GM23338 (cell line): ENCODE data around the gene VDAC1. TPM values are rescaled to one million over a fixed set of nuclear protein-coding genes. Genes with fewer than 3 reads are reported as not detected.

Experiments used
- ATAC-seq: fragments of 200-7000 bp; cut with Tn5 transposase; 3 replicates; pipeline ENCODE4 v1.9.1; 2020
- DNase-seq: peaks from one replicate; pipeline ENCODE4 v3.0.0-alpha.2; 2015; ENCODE audit warnings: low spot score
- H2AFZ ChIP-seq: fragments of 200-600 bp; sonication (generic); 2 replicates; pipeline ENCODE4 v1.8.0; 2016; ENCODE audit warnings: antibody characterized with exemption, mild to moderate bottlenecking, moderate library complexity
- H3F3A ChIP-seq: fragments of 200-600 bp; sonication (generic); replicated peaks from 2 replicates; pipeline ENCODE4 v1.8.0; 2017; ENCODE audit warnings: antibody characterized with exemption, mixed run types, low read depth
- H3K27ac ChIP-seq: fragments of 200-600 bp; sonication (generic); 2 replicates; pipeline ENCODE4 v1.6.1; 2016; ENCODE audit warnings: low read depth
- H3K27me3 ChIP-seq: fragments of 200-600 bp; sonication (generic); 2 replicates; pipeline ENCODE4 v1.8.0; 2016; ENCODE audit warnings: mild to moderate bottlenecking, mixed run types, moderate library complexity; ENCODE audit not compliant: insufficient read depth
- H3K36me3 ChIP-seq: fragments of 200-600 bp; sonication (generic); 2 replicates; pipeline ENCODE4 v1.8.0; 2016; ENCODE audit warnings: mild to moderate bottlenecking; ENCODE audit not compliant: insufficient read depth
- H3K4me1 ChIP-seq: fragments of 200-600 bp; sonication (generic); 2 replicates; pipeline ENCODE4 v1.8.0; 2016; ENCODE audit warnings: mild to moderate bottlenecking, moderate library complexity; ENCODE audit not compliant: insufficient read depth
- H3K4me2 ChIP-seq: fragments of 200-600 bp; sonication (generic); 2 replicates; pipeline ENCODE4 v1.7.1; 2017; ENCODE audit warnings: mixed run types
- H3K4me3 ChIP-seq: fragments of 200-600 bp; sonication (generic); 2 replicates; pipeline ENCODE4 v1.6.1; 2016; ENCODE audit warnings: mixed run types
- H3K79me2 ChIP-seq: fragments of 200-600 bp; sonication (generic); replicated peaks from 2 replicates; pipeline ENCODE4 v1.8.0; 2017; ENCODE audit warnings: mild to moderate bottlenecking; ENCODE audit not compliant: insufficient read depth
- H3K9me2 ChIP-seq: fragments of 200-600 bp; sonication (generic); 2 replicates; pipeline ENCODE4 v1.8.0; 2017; ENCODE audit not compliant: insufficient read depth
- H4K20me1 ChIP-seq: fragments of 200-600 bp; sonication (generic); replicated peaks from 2 replicates; pipeline ENCODE4 v1.8.0; 2017; ENCODE audit warnings: mild to moderate bottlenecking; ENCODE audit not compliant: insufficient read depth
- H3K27ac Mint-ChIP-seq: 2 replicates; pipeline ENCODE4 v1.8.0; 2020; ENCODE audit warnings: inconsistent platforms, mild to moderate bottlenecking, moderate library complexity, mixed read lengths
- H3K27me3 Mint-ChIP-seq: 3 replicates; pipeline ENCODE4 v1.8.0; 2022; ENCODE audit warnings: low read depth, mild to moderate bottlenecking, moderate library complexity, mixed read lengths, inconsistent platforms; ENCODE audit not compliant: insufficient read depth, poor library complexity
- H3K36me3 Mint-ChIP-seq: 3 replicates; pipeline ENCODE4 v1.8.0; 2021; ENCODE audit warnings: low read depth, mild to moderate bottlenecking, inconsistent platforms, moderate library complexity, mixed read lengths
- H3K4me1 Mint-ChIP-seq: 3 replicates; pipeline ENCODE4 v1.8.0; 2020; ENCODE audit warnings: mild to moderate bottlenecking, inconsistent platforms, mixed read lengths
- H3K4me3 Mint-ChIP-seq: 3 replicates; pipeline ENCODE4 v1.8.0; 2021; ENCODE audit warnings: moderate library complexity, mild to moderate bottlenecking, inconsistent platforms, mixed read lengths
- H3K9me3 Mint-ChIP-seq: 3 replicates; pipeline ENCODE4 v1.8.0; 2020; ENCODE audit warnings: moderate library complexity, mild to moderate bottlenecking, inconsistent platforms, mixed read lengths
- CTCF ChIP-seq, 2 experiments: fragments of 200-600 bp in 1 of 2; sonication (generic) in 1 of 2; conservative IDR thresholded peaks; 2 replicates each; pipeline versions ENCODE4 v1.5.1 to v1.6.1; 2016 to 2017; ENCODE audit warnings: antibody characterized with exemption in 2 of 2, low read depth in 2 of 2, mild to moderate bottlenecking in 2 of 2, moderate library complexity in 1 of 2
- ETS1 ChIP-seq: IDR thresholded peaks from 2 replicates; pipeline ENCODE4 v1.6.1; 2016; ENCODE audit warnings: antibody characterized with exemption
- EZH2 ChIP-seq: fragments of 200-600 bp; sonication (generic); IDR thresholded peaks from one replicate; pipeline ENCODE4 v1.8.0; 2017; ENCODE audit warnings: antibody characterized with exemption, mild to moderate bottlenecking, low read depth; ENCODE audit not compliant: unreplicated experiment
- JUNB ChIP-seq: IDR thresholded peaks from one replicate; pipeline ENCODE4 v1.6.1; 2016; ENCODE audit warnings: antibody characterized with exemption; ENCODE audit not compliant: unreplicated experiment
- POLR2AphosphoS5 ChIP-seq: IDR thresholded peaks from 2 replicates; pipeline ENCODE4 v1.6.1; 2016; ENCODE audit warnings: antibody characterized with exemption, low read depth
- STAT1 ChIP-seq: IDR thresholded peaks from one replicate; pipeline ENCODE4 v1.6.1; 2016; ENCODE audit warnings: antibody characterized with exemption; ENCODE audit not compliant: unreplicated experiment
- polyA plus RNA-seq: library from polyadenylated mRNA; unstranded; fragments of >200 nt; fragmentation: Nextera tagmentation; extraction: Ambion mirVana; gene quantifications from 2 replicates; pipeline ENCODE4 v1.2.1, GENCODE V29; 2016
- total RNA-seq: library from RNA; depleted of rRNA; stranded (reverse); fragments of >200 nt; shearing (Covaris generic); gene quantifications from 2 replicates; pipeline ENCODE4 v1.2.3, GENCODE V29; 2014

Gene VDAC1
- total and polyA plus RNA-seq, 2 experiments from 2014 or later = 300 to 329 TPM

DNA sequence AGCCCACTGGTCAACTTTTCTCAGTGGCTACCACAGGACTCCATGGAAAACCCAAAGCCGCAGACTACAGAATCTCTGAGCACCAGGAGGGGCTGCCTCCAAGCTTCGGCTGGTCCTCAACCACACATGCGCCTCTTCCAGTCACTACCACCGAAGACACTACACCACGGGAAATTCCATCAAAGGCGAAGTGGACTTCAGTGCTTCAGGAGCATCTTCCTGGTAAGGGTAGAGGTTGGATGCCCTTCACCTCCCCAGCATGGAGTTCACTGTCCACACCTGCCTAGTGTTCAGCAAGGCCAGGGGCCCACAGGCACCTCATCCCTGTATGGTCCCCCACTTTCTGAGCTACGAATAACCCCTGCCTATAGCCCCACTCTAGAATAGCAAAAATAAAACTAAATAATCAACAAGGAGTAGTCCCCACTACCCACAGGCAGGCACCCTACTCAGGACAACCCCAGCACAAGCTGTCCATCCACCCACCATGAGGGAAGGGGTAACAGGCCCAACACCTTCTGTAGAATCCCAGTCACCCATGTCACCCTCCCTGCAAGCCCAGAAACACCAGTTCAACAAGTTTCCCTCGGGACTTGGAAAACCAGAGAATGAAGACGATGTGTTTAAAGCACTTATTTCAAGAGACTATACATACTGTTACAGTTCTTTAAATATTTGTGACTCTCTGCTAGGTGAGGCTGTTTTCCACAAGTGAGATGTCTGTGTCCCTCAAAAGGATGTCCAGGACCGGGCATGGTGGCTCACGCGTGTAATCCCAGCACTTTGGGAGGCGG, 2.6 kb downstream of the VDAC1 start:
- DNase-seq (no peak), ATAC-seq (no peak)
- Mint-ChIP-seq H3K36me3 (peaks cover 17% of the 10 kb centered on the region), H3K27ac (peak overlapping the region; percentile 45; the same call in 1 of the 2 replicates), H3K4me1 (peaks cover 39% of the 10 kb centered on the region), H3K4me3 (peak overlapping the region; percentile 95), H3K27me3 (peaks cover 18% of the 10 kb centered on the region), H3K9me3 (no peaks in the 10 kb centered on the region)
- no peak overlapping the region for H3K27ac ChIP-seq
- no peak overlapping the region for H2AFZ ChIP-seq
- peak overlapping the region; percentile 85 for H3K4me2 ChIP-seq
- peaks cover 71% of the 10 kb centered on the region for H3K79me2 ChIP-seq
- peak overlapping the region; percentile 93; the same call in 1 of the 2 replicates for H3K4me3 ChIP-seq
- peaks cover 5% of the 10 kb centered on the region; the same call in 1 of the 2 replicates for H3K36me3 ChIP-seq
- H3K9me2 ChIP-seq = no peaks in the 10 kb centered on the region
- H3F3A ChIP-seq = peaks cover 9% of the 10 kb centered on the region; the same call in 1 of the 2 replicates
- H3K4me1 ChIP-seq = peaks cover 23% of the 10 kb centered on the region; the same call in 1 of the 2 replicates
- H4K20me1 ChIP-seq = peaks cover 57% of the 10 kb centered on the region
- no peaks in the 10 kb centered on the region for H3K27me3 ChIP-seq
- TF ChIP-seq EZH2 (no peak), JUNB (no peak), STAT1 (no peak)

- H3F3A ChIP-seq = peaks cover 12% of the 10 kb centered on the region; the same call in 1 of the 2 replicates
- ATAC-seq (no peak), DNase-seq (no peak)
- 0 out of 2 replicates have a peak overlapping the region, but pooled peaks have one; percentile 26 for H3K4me2 ChIP-seq
- peaks cover 31% of the 10 kb centered on the region for H3K4me1 ChIP-seq
- H3K9me3 Mint-ChIP-seq = no peaks in the 10 kb centered on the region
- no peaks in the 10 kb centered on the region for H3K27me3 ChIP-seq
- no peak overlapping the region for H3K27ac ChIP-seq
- peaks cover 13% of the 10 kb centered on the region for H3K27me3 Mint-ChIP-seq
- H3K27ac Mint-ChIP-seq = peak overlapping the region; percentile 45; the same call in 1 of the 2 replicates
- no peak overlapping the region for H3K4me3 ChIP-seq
- H2AFZ ChIP-seq = no peak overlapping the region
- peak overlapping the region; percentile 38; the same call in 1 of the 3 replicates for H3K4me3 Mint-ChIP-seq
- peaks cover 5% of the 10 kb centered on the region; the same call in 1 of the 2 replicates for H3K36me3 ChIP-seq
- H3K79me2 ChIP-seq = peaks cover 84% of the 10 kb centered on the region
- H3K36me3 Mint-ChIP-seq = peaks cover 17% of the 10 kb centered on the region
- H3K9me2 ChIP-seq = no peaks in the 10 kb centered on the region
- H3K4me1 Mint-ChIP-seq = peaks cover 49% of the 10 kb centered on the region
- no peak for TF ChIP-seq POLR2AphosphoS5
- no peak for TF ChIP-seq CTCF (conservative IDR thresholded peaks at IDR 0.05; ENCODE audit: low read depth in 2 of 2)
- no peak for TF ChIP-seq ETS1
- TF ChIP-seq STAT1 = no peak
- peaks cover 65% of the 10 kb centered on the region for H4K20me1 ChIP-seq
These were observed 3.9 kb downstream of the VDAC1 start for GRCh38 chr5:134000696-134001453.
